ENCODE measurements around the gene GFOD2. TPM values are rescaled to one million over a fixed set of nuclear protein-coding genes. Genes with fewer than 3 reads are reported as not detected.
A peak's percentile ranks its signal among the peaks of the same experiment; 100 is the strongest.

Gene GFOD2
- total RNA-seq, 4 donors from 2014 or later = 10.5 to 24.6 (median 17.2) TPM

- Histone ChIP-seq H3K9me3 (no peaks in the 10 kb centered on the region), H3K27me3 (peaks cover 0 to 33% of the 10 kb centered on the region in 2 donors), H3K4me3 (no peak overlapping the region), H3K4me1 (peaks cover 0 to 39% (median 22%) of the 10 kb centered on the region in 4 donors), H3K27ac (no peak overlapping the region), H3K36me3 (peaks cover 0 to 20% (median 0%) of the 10 kb centered on the region in 3 donors)
- 59 to 78% methylated on average over 7 to 8 of the region's 9 CpGs for WGBS, 2 donors
- no peak for DNase-seq (ENCODE audit: low spot score in 2 of 2)
- no peak for TF ChIP-seq CTCF (IDR thresholded peaks at IDR 0.05)
- TF ChIP-seq EP300 (IDR thresholded peaks at IDR 0.05) = no peak
- no peak for TF ChIP-seq POLR2A (IDR thresholded peaks at IDR 0.05)
Measured at GRCh38 chr16:67656344-67657016, 62.6 kb downstream of the GFOD2 start.

GRCh38 chr16:67655363-67655762 lies 63.8 kb downstream of the GFOD2 start:
- peaks cover 0 to 20% (median 0%) of the 10 kb centered on the region in 3 donors for H3K36me3 ChIP-seq
- peaks cover 0 to 44% of the 10 kb centered on the region in 2 donors for H3K27me3 ChIP-seq
- H3K4me1 ChIP-seq = peaks cover 0 to 32% (median 17%) of the 10 kb centered on the region in 4 donors
- 55 to 59% methylated on average over 4 of the region's 4 CpGs for WGBS, 2 donors
- H3K9me3 ChIP-seq = no peaks in the 10 kb centered on the region
- no peak for TF ChIP-seq CTCF (IDR thresholded peaks at IDR 0.05)
- no peak for TF ChIP-seq POLR2A (IDR thresholded peaks at IDR 0.05)
- TF ChIP-seq EP300 (IDR thresholded peaks at IDR 0.05) = no peak
- no peak overlapping the region for H3K27ac ChIP-seq
- H3K4me3 ChIP-seq = no peak overlapping the region
- no peak for DNase-seq (ENCODE audit: low spot score in 2 of 2)

- TF ChIP-seq POLR2A (IDR thresholded peaks at IDR 0.05) (no peak), CTCF (IDR thresholded peaks at IDR 0.05) (no peak), EP300 (IDR thresholded peaks at IDR 0.05) (no peak)
- WGBS, 2 donors = 61 to 63% methylated on average over 28 to 30 of the region's 30 CpGs
- Histone ChIP-seq H3K9me3 (no peaks in the 10 kb centered on the region), H3K27me3 (peaks cover 0 to 53% of the 10 kb centered on the region in 2 donors), H3K4me3 (no peak overlapping the region), H3K27ac (no peak overlapping the region), H3K36me3 (peaks cover 0 to 20% (median 0%) of the 10 kb centered on the region in 3 donors), H3K4me1 (peaks cover 0 to 37% (median 15%) of the 10 kb centered on the region in 4 donors)
- DNase-seq (ENCODE audit: low spot score in 2 of 2) = no peak
Measured at GRCh38 chr16:67654403-67654911, 64.7 kb downstream of the GFOD2 start.

GRCh38 chr16:67653789-67654402 lies 65.2 kb downstream of the GFOD2 start:
- Histone ChIP-seq H3K9me3 (no peaks in the 10 kb centered on the region), H3K36me3 (peaks cover 0 to 20% (median 0%) of the 10 kb centered on the region in 3 donors), H3K4me1 (peaks cover 0 to 37% (median 10%) of the 10 kb centered on the region in 4 donors), H3K4me3 (peak overlapping the region in 1 of 4 donors; percentile 46), H3K27me3 (peaks cover 0 to 59% of the 10 kb centered on the region in 2 donors), H3K27ac (no peak overlapping the region)
- 27 to 40% methylated on average over 21 to 22 of the region's 25 CpGs for WGBS, 2 donors
- no peak for TF ChIP-seq CTCF (IDR thresholded peaks at IDR 0.05)
- TF ChIP-seq POLR2A (IDR thresholded peaks at IDR 0.05) = no peak
- no peak for TF ChIP-seq EP300 (IDR thresholded peaks at IDR 0.05)
- DNase-seq (ENCODE audit: low spot score in 2 of 2) = no peak
